HG03097 (cell line): ENCODE measurements around the gene RNF14.

Experiments used
- ATAC-seq: cut with Tn5 transposase; IDR thresholded peaks from one replicate; pipeline ENCODE4 v1.9.1; 2021; ENCODE audit not compliant: unreplicated experiment, low FRiP score

Gene RNF14

GRCh38 chr5:141945511-141946051 is 23.3 kb upstream of the RNF14 start:
- ATAC-seq = no peak

GRCh38 chr5:141947316-141947715 is 21.6 kb upstream of the RNF14 start:
- no peak for ATAC-seq

GRCh38 chr5:141948812-141949211 is 20.1 kb upstream of the RNF14 start:
- ATAC-seq = no peak

- ATAC-seq = no peak
Measured at GRCh38 chr5:141949511-141949910, 19.4 kb upstream of the RNF14 start.

- no peak for ATAC-seq
Measured at GRCh38 chr5:141950207-141951005, 18.5 kb upstream of the RNF14 start.

- peak; percentile 48 for ATAC-seq
Measured at GRCh38 chr5:141951332-141951781, 17.5 kb upstream of the RNF14 start.

GRCh38 chr5:141952020-141952419 is 16.9 kb upstream of the RNF14 start:
- ATAC-seq = no peak

GRCh38 chr5:141954194-141954593 is 14.7 kb upstream of the RNF14 start:
- no peak for ATAC-seq

GRCh38 chr5:141957367-141957996 is 11.4 kb upstream of the RNF14 start:
- ATAC-seq = no peak

- ATAC-seq = no peak
Measured at GRCh38 chr5:141958113-141958512, 10.8 kb upstream of the RNF14 start, which contains the start of gene PCDH12. PCDH12 (minus strand) TSS chr5:141958202; CDS start chr5:141957851, 351 bp downstream.

- no peak for ATAC-seq
Measured at GRCh38 chr5:141958546-141959172, 10.2 kb upstream of the RNF14 start.

- no peak for ATAC-seq
Measured at GRCh38 chr5:141960018-141960417, 8.9 kb upstream of the RNF14 start.

- ATAC-seq = peak; percentile 75
Measured at GRCh38 chr5:141960449-141961323, 8.2 kb upstream of the RNF14 start.

GRCh38 chr5:141961466-141961865 is 7.4 kb upstream of the RNF14 start:
- ATAC-seq = no peak

- no peak for ATAC-seq
Measured at GRCh38 chr5:141963701-141964100, 5.2 kb upstream of the RNF14 start.

- ATAC-seq = no peak
Measured at GRCh38 chr5:141965071-141965470, 3.8 kb upstream of the RNF14 start.

- ATAC-seq = no peak
Measured at GRCh38 chr5:141966275-141966962, 2.5 kb upstream of the RNF14 start.

- no peak for ATAC-seq
Measured at GRCh38 chr5:141966963-141967333, 2.0 kb upstream of the RNF14 start.
